ENCODE measurements around the gene RSRC1.

DNA sequence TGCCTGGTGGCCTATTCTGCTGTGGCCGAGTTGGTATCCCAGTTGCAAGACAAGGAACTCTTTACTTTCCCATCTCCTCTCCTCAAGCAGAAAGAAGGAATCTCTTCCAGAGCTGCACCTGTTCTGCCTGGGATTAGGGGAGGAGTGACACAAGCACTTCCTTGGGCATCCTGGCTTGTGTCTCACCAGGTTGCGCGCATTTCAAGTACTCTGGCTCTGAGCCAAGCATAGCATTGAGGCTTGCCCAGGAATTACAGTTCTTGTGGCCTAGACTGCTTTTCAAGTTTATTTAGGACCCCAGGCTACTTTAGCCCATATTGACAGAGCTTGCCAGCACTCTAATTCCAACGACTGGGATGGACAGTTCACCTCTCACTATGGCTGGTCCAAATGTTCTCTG lies 150.5 kb downstream of the RSRC1 start:
- TF ChIP-seq POLR2AphosphoS5 (IDR thresholded peaks at IDR 0.05), result no peak
- TF ChIP-seq, protein P1, sequence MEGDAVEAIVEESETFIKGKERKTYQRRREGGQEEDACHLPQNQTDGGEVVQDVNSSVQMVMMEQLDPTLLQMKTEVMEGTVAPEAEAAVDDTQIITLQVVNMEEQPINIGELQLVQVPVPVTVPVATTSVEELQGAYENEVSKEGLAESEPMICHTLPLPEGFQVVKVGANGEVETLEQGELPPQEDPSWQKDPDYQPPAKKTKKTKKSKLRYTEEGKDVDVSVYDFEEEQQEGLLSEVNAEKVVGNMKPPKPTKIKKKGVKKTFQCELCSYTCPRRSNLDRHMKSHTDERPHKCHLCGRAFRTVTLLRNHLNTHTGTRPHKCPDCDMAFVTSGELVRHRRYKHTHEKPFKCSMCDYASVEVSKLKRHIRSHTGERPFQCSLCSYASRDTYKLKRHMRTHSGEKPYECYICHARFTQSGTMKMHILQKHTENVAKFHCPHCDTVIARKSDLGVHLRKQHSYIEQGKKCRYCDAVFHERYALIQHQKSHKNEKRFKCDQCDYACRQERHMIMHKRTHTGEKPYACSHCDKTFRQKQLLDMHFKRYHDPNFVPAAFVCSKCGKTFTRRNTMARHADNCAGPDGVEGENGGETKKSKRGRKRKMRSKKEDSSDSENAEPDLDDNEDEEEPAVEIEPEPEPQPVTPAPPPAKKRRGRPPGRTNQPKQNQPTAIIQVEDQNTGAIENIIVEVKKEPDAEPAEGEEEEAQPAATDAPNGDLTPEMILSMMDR (IDR thresholded peaks at IDR 0.05), result no peak

Measured in sigmoid colon (tissue), 4 donors.